Measurements from ENCODE around the gene GADD45B.
"Not testable (repeated sequence)": the region's sequence is repeated elsewhere in the genome, so short reads cannot be mapped to it uniquely, and the experiment has no call there.

The GADD45B gene

GRCh38 chr19:2490659-2491058, 14.7 kb downstream of the GADD45B start:
- DNase-seq = no peak

GRCh38 chr19:2491130-2491801, 15.3 kb downstream of the GADD45B start:
- peak; percentile 96 for DNase-seq

- no peak for DNase-seq
Measured at GRCh38 chr19:2492870-2493269, 16.9 kb downstream of the GADD45B start.

GRCh38 chr19:2493448-2493847, 17.5 kb downstream of the GADD45B start:
- DNase-seq = not testable (repeated sequence)

GRCh38 chr19:2494084-2494446, 18.1 kb downstream of the GADD45B start:
- peak; percentile 70 for DNase-seq

- peak; percentile 76 for DNase-seq
Measured at GRCh38 chr19:2494447-2495129, 18.7 kb downstream of the GADD45B start.

GRCh38 chr19:2495130-2495641, 19.3 kb downstream of the GADD45B start:
- DNase-seq = peak; percentile 61

GRCh38 chr19:2495651-2496316, 19.9 kb downstream of the GADD45B start:
- DNase-seq = peak; percentile 32

GRCh38 chr19:2497186-2497585, 21.3 kb downstream of the GADD45B start:
- no peak for DNase-seq

GRCh38 chr19:2500156-2500555, 24.2 kb downstream of the GADD45B start:
- no peak for DNase-seq

GRCh38 chr19:2500841-2501261, 24.9 kb downstream of the GADD45B start:
- DNase-seq = no peak

- peak; percentile 80 for DNase-seq
Measured at GRCh38 chr19:2503521-2504109, 27.7 kb downstream of the GADD45B start.

- DNase-seq = not testable (repeated sequence)
Measured at GRCh38 chr19:2506656-2507055, 30.7 kb downstream of the GADD45B start.

- DNase-seq = peak; percentile 29
Measured at GRCh38 chr19:2507109-2507508, 31.2 kb downstream of the GADD45B start.

GRCh38 chr19:2509096-2509495, 33.2 kb downstream of the GADD45B start:
- DNase-seq = no peak

- no peak for DNase-seq
Measured at GRCh38 chr19:2511570-2511969, 35.6 kb downstream of the GADD45B start.

- DNase-seq = no peak
Measured at GRCh38 chr19:2511991-2512390, 36.1 kb downstream of the GADD45B start.

GRCh38 chr19:2512523-2513431, 36.9 kb downstream of the GADD45B start:
- no peak for DNase-seq

- DNase-seq = no peak
Measured at GRCh38 chr19:2514981-2515518, 39.1 kb downstream of the GADD45B start.

- DNase-seq = no peak
Measured at GRCh38 chr19:2516727-2517126, 40.8 kb downstream of the GADD45B start.

GRCh38 chr19:2517881-2518601, 42.1 kb downstream of the GADD45B start:
- DNase-seq = no peak
